GOT3 (cell line): ENCODE data around the gene IL27RA.

ENCODE experiments used
- DNase-seq: peaks from one replicate; lab custom pipeline; 2025; ENCODE audit warnings: mixed read lengths; lab: John Stamatoyannopoulos, UW

The IL27RA gene

GRCh38 chr19:14088634-14089411 is 57.3 kb downstream of the IL27RA start:
- DNase-seq: no peak

GRCh38 chr19:14089412-14089661 is 57.8 kb downstream of the IL27RA start:
- no peak for DNase-seq

- DNase-seq: peak; percentile 9
Measured at GRCh38 chr19:14089662-14090508, 58.3 kb downstream of the IL27RA start.

- DNase-seq: peak; percentile 67
Measured at GRCh38 chr19:14090509-14091080, 59.0 kb downstream of the IL27RA start, which contains the start of gene SAMD1. SAMD1 (minus strand) TSS chr19:14090751.

GRCh38 chr19:14091081-14091812 is 59.7 kb downstream of the IL27RA start:
- peak; percentile 67 for DNase-seq

GRCh38 chr19:14091813-14092462 is 60.4 kb downstream of the IL27RA start:
- no peak for DNase-seq

- no peak for DNase-seq
Measured at GRCh38 chr19:14093117-14093823, 61.7 kb downstream of the IL27RA start.

GRCh38 chr19:14094854-14095253 is 63.3 kb downstream of the IL27RA start:
- DNase-seq: no peak

- DNase-seq: no peak
Measured at GRCh38 chr19:14096272-14096992, 64.9 kb downstream of the IL27RA start.

- DNase-seq: no peak
Measured at GRCh38 chr19:14097532-14098151, 66.1 kb downstream of the IL27RA start.

- no peak for DNase-seq
Measured at GRCh38 chr19:14101003-14101545, 69.5 kb downstream of the IL27RA start.

- no peak for DNase-seq
Measured at GRCh38 chr19:14102102-14102696, 70.6 kb downstream of the IL27RA start.

GRCh38 chr19:14102756-14103155 is 71.2 kb downstream of the IL27RA start:
- no peak for DNase-seq
